Measurements from ENCODE around the gene PKN3.

Gene PKN3

DNA sequence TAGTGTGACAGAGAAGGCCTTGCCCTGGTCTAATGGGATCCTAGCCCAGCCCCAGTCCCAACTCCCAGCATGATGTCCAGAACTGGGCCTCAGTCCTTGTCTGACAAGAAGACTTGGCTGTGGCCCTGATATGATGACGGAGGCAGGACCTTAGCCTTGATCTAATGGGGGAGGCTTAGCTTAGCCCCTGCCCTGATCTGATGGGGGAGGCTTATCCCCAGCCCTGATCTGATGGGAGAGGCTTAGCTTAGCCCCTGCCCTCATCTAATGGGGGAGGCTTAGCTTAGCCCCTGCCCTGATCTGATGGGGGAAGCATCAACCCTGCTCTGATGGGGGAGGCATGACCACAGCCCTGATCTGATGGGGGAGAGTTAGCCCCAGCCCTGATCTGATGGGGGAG, 3.7 kb downstream of the PKN3 start:
- no peak overlapping the region for H3K27ac ChIP-seq (ENCODE audit: low read length)
- no peak overlapping the region for H3K4me3 ChIP-seq (ENCODE audit: low read length in 2 of 2)
- H3K27me3 ChIP-seq (ENCODE audit: control insufficient read depth in 1 of 2, insufficient read depth in 2 of 2, low read length in 2 of 2), result no peaks in the 10 kb centered on the region
- H3K9me3 ChIP-seq (ENCODE audit: control insufficient read depth in 2 of 2, low read length in 2 of 2), result no peaks in the 10 kb centered on the region
- peaks cover 11% of the 10 kb centered on the region for H3K4me1 ChIP-seq (ENCODE audit: control insufficient read depth, insufficient read depth, low read length)
- H3K36me3 ChIP-seq (ENCODE audit: control insufficient read depth in 2 of 2, insufficient read depth in 2 of 2, low read length in 2 of 2), result no peaks in the 10 kb centered on the region
- no peak overlapping the region for H3K9ac ChIP-seq (ENCODE audit: low read length in 2 of 2)

DNA sequence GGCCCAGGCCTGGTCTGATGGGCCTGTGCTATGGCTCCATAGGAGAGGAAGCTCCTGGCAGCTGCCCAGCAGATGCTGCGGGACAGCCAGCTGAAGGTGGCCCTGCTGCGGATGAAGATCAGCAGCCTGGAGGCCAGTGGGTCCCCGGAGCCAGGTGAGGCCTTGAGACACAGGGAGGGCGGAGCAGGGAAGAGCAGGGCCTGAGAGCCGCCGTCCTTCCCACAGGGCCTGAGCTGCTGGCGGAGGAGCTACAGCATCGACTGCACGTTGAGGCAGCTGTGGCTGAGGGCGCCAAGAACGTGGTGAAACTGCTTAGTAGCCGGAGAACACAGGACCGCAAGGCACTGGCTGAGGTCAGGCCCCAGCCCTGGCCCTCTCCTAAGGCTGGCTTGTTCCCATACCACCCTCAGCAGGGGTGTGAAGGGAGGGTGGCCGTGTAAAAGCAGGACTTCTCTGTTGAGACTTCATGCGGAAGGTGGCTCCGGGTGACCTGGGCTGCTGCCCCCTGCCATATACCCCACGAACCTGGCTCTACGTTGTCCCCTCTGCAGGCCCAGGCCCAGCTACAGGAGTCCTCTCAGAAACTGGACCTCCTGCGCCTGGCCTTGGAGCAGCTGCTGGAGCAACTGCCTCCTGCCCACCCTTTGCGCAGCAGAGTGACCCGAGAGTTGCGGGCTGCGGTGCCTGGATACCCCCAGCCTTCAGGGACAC, 4.5 kb downstream of the PKN3 start:
- Histone ChIP-seq H3K4me1 (ENCODE audit: control insufficient read depth, insufficient read depth, low read length) (peaks cover 11% of the 10 kb centered on the region), H3K4me3 (ENCODE audit: low read length in 2 of 2) (no peak overlapping the region), H3K9me3 (ENCODE audit: control insufficient read depth in 2 of 2, low read length in 2 of 2) (no peaks in the 10 kb centered on the region), H3K27ac (ENCODE audit: low read length) (no peak overlapping the region), H3K36me3 (ENCODE audit: control insufficient read depth in 2 of 2, insufficient read depth in 2 of 2, low read length in 2 of 2) (no peaks in the 10 kb centered on the region), H3K27me3 (ENCODE audit: control insufficient read depth in 1 of 2, insufficient read depth in 2 of 2, low read length in 2 of 2) (no peaks in the 10 kb centered on the region), H3K9ac (ENCODE audit: low read length in 2 of 2) (no peak overlapping the region)

DNA sequence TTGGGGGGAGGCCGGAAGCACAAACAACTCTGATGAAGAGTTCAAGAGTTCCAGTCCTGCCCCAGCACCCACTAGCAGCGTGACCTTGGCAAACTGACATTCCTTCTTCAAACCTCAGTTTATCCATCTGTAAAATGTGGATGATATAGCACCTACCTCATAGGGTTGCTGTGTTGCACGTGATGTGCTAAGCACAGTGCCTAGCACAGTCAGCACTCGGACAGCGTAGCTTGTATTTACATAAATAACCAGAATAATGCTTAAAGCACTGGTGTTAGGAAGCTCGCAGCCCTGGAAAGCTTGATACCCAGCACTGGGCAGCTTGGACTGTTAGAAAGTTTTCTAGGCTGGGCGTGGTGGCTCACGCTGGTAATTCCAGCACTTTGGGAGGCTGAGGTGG, 5.1 kb downstream of the PKN3 start:
- peaks cover 7% of the 10 kb centered on the region for H3K4me1 ChIP-seq (ENCODE audit: control insufficient read depth, insufficient read depth, low read length)
- H3K27me3 ChIP-seq (ENCODE audit: control insufficient read depth in 1 of 2, insufficient read depth in 2 of 2, low read length in 2 of 2), result no peaks in the 10 kb centered on the region
- H3K9ac ChIP-seq (ENCODE audit: low read length in 2 of 2), result no peak overlapping the region
- no peak overlapping the region for H3K27ac ChIP-seq (ENCODE audit: low read length)
- H3K4me3 ChIP-seq (ENCODE audit: low read length in 2 of 2), result no peak overlapping the region
- no peaks in the 10 kb centered on the region for H3K36me3 ChIP-seq (ENCODE audit: control insufficient read depth in 2 of 2, insufficient read depth in 2 of 2, low read length in 2 of 2)
- H3K9me3 ChIP-seq (ENCODE audit: control insufficient read depth in 2 of 2, low read length in 2 of 2), result no peaks in the 10 kb centered on the region

DNA sequence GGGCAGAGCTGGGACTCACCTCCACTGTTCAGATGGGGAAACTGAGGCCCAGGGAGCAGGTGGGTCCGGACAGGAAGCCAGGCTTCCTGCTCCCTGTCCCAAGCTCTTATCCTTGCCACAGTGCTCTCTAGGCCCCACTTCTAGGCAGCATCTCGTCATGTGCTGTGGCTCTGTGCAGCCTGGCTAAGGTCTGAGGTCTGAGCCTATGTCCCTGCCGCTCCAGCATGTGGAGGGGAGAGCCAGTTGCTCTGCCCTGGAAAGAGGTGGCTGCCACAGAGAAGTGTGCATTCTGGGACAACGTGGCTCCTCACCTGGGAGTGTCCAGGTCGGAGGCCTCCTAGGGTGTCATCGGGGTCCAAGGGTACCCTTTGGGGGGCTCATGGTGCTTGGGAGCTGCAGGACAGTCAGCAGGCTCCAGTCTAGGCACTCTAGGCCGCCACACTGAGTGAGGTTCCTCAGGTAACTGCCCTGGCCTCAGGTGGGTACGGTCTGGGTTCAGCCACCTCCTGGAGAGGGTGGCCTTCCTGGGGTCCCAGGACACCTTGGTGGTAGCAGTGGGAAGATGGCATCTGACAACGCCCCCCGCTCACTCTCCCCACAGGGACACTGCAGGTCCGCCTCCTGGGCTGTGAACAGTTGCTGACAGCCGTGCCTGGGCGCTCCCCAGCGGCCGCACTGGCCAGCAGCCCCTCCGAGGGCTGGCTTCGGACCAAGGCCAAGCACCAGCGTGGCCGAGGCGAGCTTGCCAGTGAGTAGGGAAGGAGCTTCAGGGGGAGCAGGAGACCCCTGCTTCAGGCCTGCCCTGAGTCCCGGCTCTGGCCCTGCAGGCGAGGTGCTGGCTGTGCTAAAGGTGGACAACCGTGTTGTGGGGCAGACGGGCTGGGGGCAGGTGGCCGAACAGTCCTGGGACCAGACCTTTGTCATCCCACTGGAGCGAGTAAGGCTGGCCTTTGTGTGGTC, 10.4 kb downstream of the PKN3 start:
- no peaks in the 10 kb centered on the region for H3K36me3 ChIP-seq (ENCODE audit: control insufficient read depth in 2 of 2, insufficient read depth in 2 of 2, low read length in 2 of 2)
- H3K9ac ChIP-seq (ENCODE audit: low read length in 2 of 2), result no peak overlapping the region

DNA sequence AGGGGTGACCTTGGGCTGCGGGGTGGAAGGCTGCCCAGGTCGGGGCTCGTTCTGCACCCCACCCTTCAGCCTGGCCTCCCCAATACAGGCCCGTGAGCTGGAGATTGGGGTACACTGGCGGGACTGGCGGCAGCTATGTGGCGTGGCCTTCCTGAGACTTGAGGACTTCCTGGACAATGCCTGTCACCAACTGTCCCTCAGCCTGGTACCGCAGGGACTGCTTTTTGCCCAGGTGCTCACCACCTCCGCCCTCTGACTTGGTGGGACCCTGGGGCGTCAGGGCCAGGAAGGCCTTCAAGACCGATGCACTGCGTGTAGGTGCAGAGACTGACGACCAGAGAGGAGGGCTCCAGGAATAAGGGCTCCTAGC, 11.1 kb downstream of the PKN3 start:
- H3K9ac ChIP-seq (ENCODE audit: low read length in 2 of 2), result no peak overlapping the region
- H3K4me3 ChIP-seq (ENCODE audit: low read length in 2 of 2), result no peak overlapping the region
- H3K9me3 ChIP-seq (ENCODE audit: control insufficient read depth in 2 of 2, low read length in 2 of 2), result no peaks in the 10 kb centered on the region
- no peaks in the 10 kb centered on the region for H3K36me3 ChIP-seq (ENCODE audit: control insufficient read depth in 2 of 2, insufficient read depth in 2 of 2, low read length in 2 of 2)
- H3K27me3 ChIP-seq (ENCODE audit: control insufficient read depth in 1 of 2, insufficient read depth in 2 of 2, low read length in 2 of 2), result no peaks in the 10 kb centered on the region
- no peak overlapping the region for H3K27ac ChIP-seq (ENCODE audit: low read length)
- H3K4me1 ChIP-seq (ENCODE audit: control insufficient read depth, insufficient read depth, low read length), result no peaks in the 10 kb centered on the region

More for the DNA sequence above, 10.4 kb downstream of the PKN3 start:
- H3K4me3 ChIP-seq (ENCODE audit: low read length in 2 of 2), result no peak overlapping the region
- H3K27me3 ChIP-seq (ENCODE audit: control insufficient read depth in 1 of 2, insufficient read depth in 2 of 2, low read length in 2 of 2), result no peaks in the 10 kb centered on the region
- H3K4me1 ChIP-seq (ENCODE audit: control insufficient read depth, insufficient read depth, low read length), result no peaks in the 10 kb centered on the region
- H3K27ac ChIP-seq (ENCODE audit: low read length), result no peak overlapping the region
- no peaks in the 10 kb centered on the region for H3K9me3 ChIP-seq (ENCODE audit: control insufficient read depth in 2 of 2, low read length in 2 of 2)

DNA sequence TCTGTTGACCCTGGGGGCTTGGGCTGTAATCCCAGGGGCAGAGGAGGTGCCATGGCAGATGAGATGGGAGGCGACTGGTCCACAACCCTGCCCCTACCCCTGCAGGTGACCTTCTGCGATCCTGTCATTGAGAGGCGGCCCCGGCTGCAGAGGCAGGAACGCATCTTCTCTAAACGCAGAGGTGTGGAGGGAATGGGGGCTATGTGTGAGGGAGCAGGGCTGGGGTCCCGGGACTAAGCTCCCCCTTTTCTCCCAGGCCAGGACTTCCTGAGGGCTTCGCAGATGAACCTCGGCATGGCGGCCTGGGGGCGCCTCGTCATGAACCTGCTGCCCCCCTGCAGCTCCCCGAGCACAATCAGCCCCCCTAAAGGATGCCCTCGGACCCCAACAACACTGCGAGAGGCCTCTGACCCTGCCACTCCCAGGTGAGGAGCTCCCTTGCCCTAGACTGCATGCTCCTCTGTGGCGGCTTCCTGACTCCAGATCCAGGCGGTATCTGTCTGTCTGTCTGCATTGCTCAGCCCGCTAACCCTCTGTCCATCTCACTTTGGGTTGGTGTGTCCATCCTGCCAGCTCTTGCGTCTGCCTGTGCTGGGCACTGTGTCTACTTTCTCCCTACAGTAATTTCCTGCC, 11.8 kb downstream of the PKN3 start:
- no peak overlapping the region for H3K9ac ChIP-seq (ENCODE audit: low read length in 2 of 2)
- H3K9me3 ChIP-seq (ENCODE audit: control insufficient read depth in 2 of 2, low read length in 2 of 2), result no peaks in the 10 kb centered on the region
- no peak overlapping the region for H3K4me3 ChIP-seq (ENCODE audit: low read length in 2 of 2)
- no peaks in the 10 kb centered on the region for H3K36me3 ChIP-seq (ENCODE audit: control insufficient read depth in 2 of 2, insufficient read depth in 2 of 2, low read length in 2 of 2)
- no peak overlapping the region for H3K27ac ChIP-seq (ENCODE audit: low read length)
- H3K4me1 ChIP-seq (ENCODE audit: control insufficient read depth, insufficient read depth, low read length), result no peaks in the 10 kb centered on the region
- no peaks in the 10 kb centered on the region for H3K27me3 ChIP-seq (ENCODE audit: control insufficient read depth in 1 of 2, insufficient read depth in 2 of 2, low read length in 2 of 2)

DNA sequence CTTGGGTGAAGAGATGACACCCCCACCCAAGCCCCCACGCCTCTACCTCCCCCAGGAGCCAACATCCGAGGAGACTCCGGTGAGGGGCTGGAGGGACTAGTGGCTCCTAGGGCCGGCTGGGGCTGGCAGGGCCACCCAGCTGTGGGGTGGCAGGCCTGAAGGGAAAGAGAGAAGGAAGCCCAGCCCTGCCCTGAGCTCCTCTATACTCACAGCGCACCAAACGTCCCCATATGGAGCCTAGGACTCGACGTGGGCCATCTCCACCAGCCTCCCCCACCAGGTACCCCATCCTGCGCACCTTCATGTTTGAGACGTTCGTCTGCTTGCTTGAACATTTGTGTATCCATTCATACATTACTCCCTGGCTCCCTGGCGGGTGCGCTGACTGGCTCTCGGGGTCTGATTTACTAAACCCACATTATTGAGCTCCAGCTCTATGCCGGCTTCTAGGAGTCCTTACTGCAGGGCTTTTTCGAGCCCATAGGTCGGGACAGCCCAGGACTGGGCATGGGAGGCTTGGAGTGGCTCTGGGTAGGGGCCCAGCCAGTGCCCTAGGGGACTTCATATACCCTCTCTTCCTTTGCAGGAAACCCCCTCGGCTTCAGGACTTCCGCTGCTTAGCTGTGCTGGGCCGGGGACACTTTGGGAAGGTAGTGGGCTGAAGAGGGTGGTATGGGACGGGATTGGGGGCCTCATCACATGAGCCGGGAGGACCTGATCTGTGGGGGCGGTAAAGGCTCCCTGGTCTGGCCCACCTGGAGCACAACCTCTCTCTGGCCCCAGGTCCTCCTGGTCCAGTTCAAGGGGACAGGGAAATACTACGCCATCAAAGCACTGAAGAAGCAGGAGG, 12.5 kb downstream of the PKN3 start:
- H3K36me3 ChIP-seq (ENCODE audit: control insufficient read depth in 2 of 2, insufficient read depth in 2 of 2, low read length in 2 of 2), result no peaks in the 10 kb centered on the region

DNA sequence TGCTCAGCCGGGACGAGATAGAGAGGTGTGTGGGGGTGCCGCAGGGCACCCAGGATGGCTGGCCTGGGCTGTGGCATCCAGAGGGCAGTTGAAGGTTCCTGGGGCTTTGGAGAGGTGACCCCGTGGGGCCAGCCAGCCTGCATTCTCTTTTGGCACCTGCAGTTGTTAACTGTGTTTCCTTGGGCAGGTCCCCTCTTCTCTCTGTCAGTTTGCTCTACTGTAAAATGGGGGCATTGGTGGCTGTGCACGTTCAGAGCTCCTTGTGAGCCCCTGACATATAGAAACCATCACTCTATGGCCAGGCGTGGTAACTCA, 13.1 kb downstream of the PKN3 start:
- Histone ChIP-seq H3K27me3 (ENCODE audit: control insufficient read depth in 1 of 2, insufficient read depth in 2 of 2, low read length in 2 of 2) (no peaks in the 10 kb centered on the region), H3K9me3 (ENCODE audit: control insufficient read depth in 2 of 2, low read length in 2 of 2) (no peaks in the 10 kb centered on the region), H3K27ac (ENCODE audit: low read length) (no peak overlapping the region), H3K9ac (ENCODE audit: low read length in 2 of 2) (no peak overlapping the region), H3K36me3 (ENCODE audit: control insufficient read depth in 2 of 2, insufficient read depth in 2 of 2, low read length in 2 of 2) (no peaks in the 10 kb centered on the region), H3K4me3 (ENCODE audit: low read length in 2 of 2) (no peak overlapping the region), H3K4me1 (ENCODE audit: control insufficient read depth, insufficient read depth, low read length) (no peaks in the 10 kb centered on the region)

More for the DNA sequence above, 12.5 kb downstream of the PKN3 start:
- Histone ChIP-seq H3K27me3 (ENCODE audit: control insufficient read depth in 1 of 2, insufficient read depth in 2 of 2, low read length in 2 of 2) (no peaks in the 10 kb centered on the region), H3K9ac (ENCODE audit: low read length in 2 of 2) (no peak overlapping the region), H3K27ac (ENCODE audit: low read length) (no peak overlapping the region), H3K4me3 (ENCODE audit: low read length in 2 of 2) (no peak overlapping the region), H3K9me3 (ENCODE audit: control insufficient read depth in 2 of 2, low read length in 2 of 2) (no peaks in the 10 kb centered on the region), H3K4me1 (ENCODE audit: control insufficient read depth, insufficient read depth, low read length) (no peaks in the 10 kb centered on the region)

DNA sequence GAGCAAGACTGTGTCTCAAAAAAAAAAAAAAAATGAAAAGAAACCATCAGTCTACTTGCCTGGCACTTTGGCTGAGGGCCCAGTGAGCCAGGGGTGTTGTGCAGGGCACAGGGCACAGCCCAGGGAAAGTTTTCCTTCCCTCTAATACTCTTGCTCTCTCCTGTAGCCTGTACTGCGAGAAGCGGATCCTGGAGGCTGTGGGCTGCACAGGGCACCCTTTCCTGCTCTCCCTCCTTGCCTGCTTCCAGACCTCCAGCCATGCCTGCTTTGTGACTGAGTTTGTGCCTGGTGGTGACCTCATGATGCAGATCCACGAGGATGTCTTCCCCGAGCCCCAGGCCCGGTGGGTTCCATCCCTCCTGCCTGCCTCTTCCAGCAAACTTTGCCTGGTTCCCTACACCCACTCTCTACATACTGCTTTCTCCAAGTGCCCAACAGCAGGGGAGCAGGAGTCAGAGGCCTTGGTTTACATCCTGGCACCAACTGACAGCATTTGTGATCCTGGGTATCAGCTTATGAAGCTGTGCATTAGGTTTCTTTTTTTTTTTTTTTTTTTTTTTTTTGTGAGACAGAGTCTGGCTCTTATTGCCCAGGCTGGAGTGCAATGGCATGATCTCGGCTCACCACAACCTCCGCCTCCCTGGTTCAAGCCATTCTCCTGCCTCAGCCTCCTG, 14.4 kb downstream of the PKN3 start:
- Histone ChIP-seq H3K4me1 (ENCODE audit: control insufficient read depth, insufficient read depth, low read length) (no peaks in the 10 kb centered on the region), H3K27ac (ENCODE audit: low read length) (no peak overlapping the region), H3K4me3 (ENCODE audit: low read length in 2 of 2) (no peak overlapping the region), H3K36me3 (ENCODE audit: control insufficient read depth in 2 of 2, insufficient read depth in 2 of 2, low read length in 2 of 2) (no peaks in the 10 kb centered on the region), H3K27me3 (ENCODE audit: control insufficient read depth in 1 of 2, insufficient read depth in 2 of 2, low read length in 2 of 2) (no peaks in the 10 kb centered on the region), H3K9ac (ENCODE audit: low read length in 2 of 2) (no peak overlapping the region), H3K9me3 (ENCODE audit: control insufficient read depth in 2 of 2, low read length in 2 of 2) (no peaks in the 10 kb centered on the region)

DNA sequence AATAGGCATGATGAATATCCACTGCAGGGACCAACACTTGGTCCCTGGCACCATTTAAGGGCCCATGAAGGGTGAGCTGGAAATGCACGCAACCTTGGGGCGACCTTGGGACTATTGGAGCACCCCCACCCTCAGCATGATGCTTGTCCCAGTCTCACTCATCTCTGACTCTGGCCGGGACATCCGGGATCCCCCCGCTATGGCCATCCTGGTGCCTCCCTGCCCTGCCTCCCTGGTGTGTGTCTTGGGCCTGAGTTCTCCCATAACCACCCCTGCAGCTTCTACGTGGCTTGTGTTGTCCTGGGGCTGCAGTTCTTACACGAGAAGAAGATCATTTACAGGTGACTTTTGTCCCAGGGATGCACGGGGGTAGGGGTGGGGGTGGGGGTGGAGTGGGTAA, 15.7 kb downstream of the PKN3 start:
- Histone ChIP-seq H3K4me3 (ENCODE audit: low read length in 2 of 2) (no peak overlapping the region), H3K9ac (ENCODE audit: low read length in 2 of 2) (no peak overlapping the region), H3K27ac (ENCODE audit: low read length) (no peak overlapping the region), H3K9me3 (ENCODE audit: control insufficient read depth in 2 of 2, low read length in 2 of 2) (no peaks in the 10 kb centered on the region), H3K27me3 (ENCODE audit: control insufficient read depth in 1 of 2, insufficient read depth in 2 of 2, low read length in 2 of 2) (no peaks in the 10 kb centered on the region), H3K36me3 (ENCODE audit: control insufficient read depth in 2 of 2, insufficient read depth in 2 of 2, low read length in 2 of 2) (no peaks in the 10 kb centered on the region), H3K4me1 (ENCODE audit: control insufficient read depth, insufficient read depth, low read length) (no peaks in the 10 kb centered on the region)
